Ecto neural progenitor cell (in vitro differentiated cells): ENCODE measurements around the gene WRAP53.
A peak's percentile ranks its signal among the peaks of the same experiment; 100 is the strongest.
"Not testable (repeated sequence)": the region's sequence is repeated elsewhere in the genome, so short reads cannot be mapped to it uniquely, and the experiment has no call there.

ENCODE experiments used
- DNase-seq: peaks from one replicate; pipeline ENCODE4 v3.0.0-alpha.2; 2018; ENCODE audit warnings: low spot score

Gene WRAP53

GRCh38 chr17:7687908-7688807 is at the start of gene WRAP53:
Gene WRAP53 (plus strand): TSS chr17:7688477. CDS start chr17:7688649, 172 bp downstream.
- peak; percentile 100 for DNase-seq

GRCh38 chr17:7640783-7641182 is 47.5 kb upstream of the WRAP53 start:
- no peak for DNase-seq

- not testable (repeated sequence) for DNase-seq
These were observed 46.6 kb upstream of the WRAP53 start for GRCh38 chr17:7641635-7642034.

- DNase-seq: no peak
These were observed 43.5 kb upstream of the WRAP53 start for GRCh38 chr17:7644775-7645174.

GRCh38 chr17:7646457-7646856 is 41.8 kb upstream of the WRAP53 start:
- no peak for DNase-seq

GRCh38 chr17:7647018-7647417 is 41.3 kb upstream of the WRAP53 start:
- DNase-seq: no peak

GRCh38 chr17:7650509-7651096 is 37.7 kb upstream of the WRAP53 start, which contains the start of gene ATP1B2:
Gene ATP1B2 (plus strand): TSS chr17:7650926. CDS start chr17:7651519, 593 bp downstream.
- DNase-seq: peak; percentile 96

GRCh38 chr17:7651097-7651664 is 37.1 kb upstream of the WRAP53 start:
- DNase-seq: peak; percentile 70

- DNase-seq: peak; percentile 78
These were observed 36.5 kb upstream of the WRAP53 start for GRCh38 chr17:7651665-7652387.

- no peak for DNase-seq
These were observed 35.6 kb upstream of the WRAP53 start for GRCh38 chr17:7652388-7653356.

GRCh38 chr17:7654832-7655540 is 33.3 kb upstream of the WRAP53 start:
- DNase-seq: no peak

- no peak for DNase-seq
These were observed 32.8 kb upstream of the WRAP53 start for GRCh38 chr17:7655541-7655840.

GRCh38 chr17:7656958-7657609 is 31.2 kb upstream of the WRAP53 start:
- peak; percentile 78 for DNase-seq

GRCh38 chr17:7667656-7668406 is 20.4 kb upstream of the WRAP53 start:
- DNase-seq: no peak

- DNase-seq: no peak
These were observed 19.8 kb upstream of the WRAP53 start for GRCh38 chr17:7668482-7668881.

- DNase-seq: no peak
These were observed 15.0 kb upstream of the WRAP53 start for GRCh38 chr17:7673239-7673638.

GRCh38 chr17:7674934-7675333 is 13.3 kb upstream of the WRAP53 start:
- DNase-seq: no peak

GRCh38 chr17:7676533-7676932 is 11.7 kb upstream of the WRAP53 start:
- no peak for DNase-seq

- DNase-seq: no peak
These were observed 10.7 kb upstream of the WRAP53 start for GRCh38 chr17:7677388-7678067.
